Right atrium auricular region (tissue), 2 donors: Measurements from ENCODE around the gene TRIB2. TPM values are rescaled to one million over a fixed set of nuclear protein-coding genes. Genes with fewer than 3 reads are reported as not detected.

Experiments
- DNase-seq: peaks from one replicate; pipeline ENCODE4 v3.0.0-alpha.2; 2019; ENCODE audit warnings: low spot score
- H3K27ac ChIP-seq, 2 donors: fragments of 200-600 bp; sonication (generic); 1 replicate in 1 of 2; 2 replicates in 1 of 2; pipeline ENCODE4 v1.5.1; 2016 to 2019
- H3K27me3 ChIP-seq, 2 donors: fragments of 200-600 bp; sonication (generic); one replicate each; pipeline versions ENCODE4 v1.5.1 to v1.6.0; 2017 to 2019
- H3K36me3 ChIP-seq: fragments of 200-600 bp; sonication (generic); one replicate; pipeline ENCODE4 v1.5.1; 2016
- H3K4me1 ChIP-seq, 2 donors: fragments of 200-600 bp; sonication (generic); one replicate each; pipeline versions ENCODE4 v1.5.1 to v1.6.0; 2017 to 2019
- H3K4me3 ChIP-seq, 2 donors: fragments of 200-600 bp; sonication (generic); 1 replicate in 1 of 2; 2 replicates in 1 of 2; pipeline ENCODE4 v1.5.1; 2017 to 2019; ENCODE audit warnings: mild to moderate bottlenecking in 1 of 2, moderate library complexity in 1 of 2
- H3K9me3 ChIP-seq, 2 donors: fragments of 200-600 bp; sonication (generic); one replicate each; pipeline ENCODE4 v1.5.1; 2019
- total RNA-seq, 2 donors: library from RNA; depleted of rRNA; stranded (reverse); fragments of >200 nt; gene quantifications; one replicate each; pipeline ENCODE4 v1.1.0, GENCODE V29; 2016
- TF ChIP-seq, protein P1 (sequence below), 2 donors: fragments of 200-600 bp; sonication (generic); IDR thresholded peaks; one replicate each; pipeline ENCODE4 v1.5.1; 2019; ENCODE audit warnings: antibody characterized with exemption in 2 of 2

Gene TRIB2
- total RNA-seq, 2 donors from 2014 or later: 33.5 to 55.7 TPM

DNA sequence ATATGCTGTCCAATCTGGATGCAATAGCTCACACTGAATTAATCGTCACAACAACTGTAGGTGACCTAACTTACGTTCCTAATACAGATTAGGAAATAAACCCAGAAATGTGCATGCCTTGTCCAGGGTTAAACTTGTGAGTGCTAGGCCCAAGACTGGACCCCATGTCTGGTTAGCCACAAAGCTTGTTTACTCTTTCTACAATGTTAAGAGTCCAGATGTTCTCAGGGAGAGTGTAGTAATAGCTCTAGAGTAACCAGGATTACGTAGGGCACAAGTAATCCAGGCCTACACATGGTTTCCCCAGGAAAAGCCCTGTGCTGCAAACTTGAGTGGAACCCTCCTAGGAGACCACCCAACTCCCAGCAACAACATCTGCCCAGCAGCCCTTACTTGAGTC lies 26.2 kb downstream of the TRIB2 start:
- H3K27me3 ChIP-seq: no peaks in the 10 kb centered on the region
- peaks cover 52% of the 10 kb centered on the region for H3K36me3 ChIP-seq
- no peak overlapping the region for H3K4me3 ChIP-seq
- TF ChIP-seq, protein P1, sequence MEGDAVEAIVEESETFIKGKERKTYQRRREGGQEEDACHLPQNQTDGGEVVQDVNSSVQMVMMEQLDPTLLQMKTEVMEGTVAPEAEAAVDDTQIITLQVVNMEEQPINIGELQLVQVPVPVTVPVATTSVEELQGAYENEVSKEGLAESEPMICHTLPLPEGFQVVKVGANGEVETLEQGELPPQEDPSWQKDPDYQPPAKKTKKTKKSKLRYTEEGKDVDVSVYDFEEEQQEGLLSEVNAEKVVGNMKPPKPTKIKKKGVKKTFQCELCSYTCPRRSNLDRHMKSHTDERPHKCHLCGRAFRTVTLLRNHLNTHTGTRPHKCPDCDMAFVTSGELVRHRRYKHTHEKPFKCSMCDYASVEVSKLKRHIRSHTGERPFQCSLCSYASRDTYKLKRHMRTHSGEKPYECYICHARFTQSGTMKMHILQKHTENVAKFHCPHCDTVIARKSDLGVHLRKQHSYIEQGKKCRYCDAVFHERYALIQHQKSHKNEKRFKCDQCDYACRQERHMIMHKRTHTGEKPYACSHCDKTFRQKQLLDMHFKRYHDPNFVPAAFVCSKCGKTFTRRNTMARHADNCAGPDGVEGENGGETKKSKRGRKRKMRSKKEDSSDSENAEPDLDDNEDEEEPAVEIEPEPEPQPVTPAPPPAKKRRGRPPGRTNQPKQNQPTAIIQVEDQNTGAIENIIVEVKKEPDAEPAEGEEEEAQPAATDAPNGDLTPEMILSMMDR (IDR thresholded peaks at IDR 0.05): no peak
- H3K4me1 ChIP-seq: no peaks in the 10 kb centered on the region
- H3K9me3 ChIP-seq: no peaks in the 10 kb centered on the region
- no peak overlapping the region for H3K27ac ChIP-seq
- DNase-seq: no peak

DNA sequence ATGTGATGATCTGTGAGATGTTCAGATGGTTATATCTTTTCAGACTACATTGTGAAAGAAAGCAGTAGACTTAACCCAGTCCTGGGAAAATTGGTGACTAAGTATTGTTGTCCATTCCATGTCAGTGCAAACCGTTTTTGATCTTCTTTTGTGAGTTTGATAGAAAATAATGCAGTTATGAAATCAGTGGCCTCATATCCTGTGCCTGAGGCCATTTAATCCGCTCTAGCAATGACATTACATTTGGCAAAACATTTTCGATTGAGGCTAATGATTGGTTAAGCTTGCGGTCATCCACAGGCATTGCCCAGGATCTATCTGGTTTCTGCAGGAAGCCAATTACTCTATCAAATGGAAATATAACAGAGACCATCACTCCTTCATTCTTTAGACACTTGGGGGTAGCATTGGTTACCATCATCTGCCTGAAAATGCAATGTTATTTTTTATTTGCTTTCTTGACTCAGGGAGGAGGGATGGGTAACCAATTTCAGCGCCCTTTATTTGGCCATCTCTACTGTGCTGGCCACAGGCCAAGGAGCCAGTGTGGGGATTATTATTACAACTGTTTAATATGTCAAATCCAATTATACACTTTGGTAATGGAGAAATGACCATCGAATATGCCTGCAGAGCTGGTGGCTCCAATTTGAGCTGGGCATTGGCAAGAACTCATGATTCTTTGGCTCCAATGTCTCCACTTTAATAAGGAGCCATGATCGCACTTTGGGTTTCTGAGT lies 33.6 kb downstream of the TRIB2 start:
- no peaks in the 10 kb centered on the region for H3K4me1 ChIP-seq
- H3K27me3 ChIP-seq: no peaks in the 10 kb centered on the region
- TF ChIP-seq, protein P1 (IDR thresholded peaks at IDR 0.05): no peak
- no peak overlapping the region for H3K4me3 ChIP-seq
- H3K9me3 ChIP-seq: no peaks in the 10 kb centered on the region
- no peak overlapping the region for H3K27ac ChIP-seq
- no peak for DNase-seq
- no peaks in the 10 kb centered on the region for H3K36me3 ChIP-seq

DNA sequence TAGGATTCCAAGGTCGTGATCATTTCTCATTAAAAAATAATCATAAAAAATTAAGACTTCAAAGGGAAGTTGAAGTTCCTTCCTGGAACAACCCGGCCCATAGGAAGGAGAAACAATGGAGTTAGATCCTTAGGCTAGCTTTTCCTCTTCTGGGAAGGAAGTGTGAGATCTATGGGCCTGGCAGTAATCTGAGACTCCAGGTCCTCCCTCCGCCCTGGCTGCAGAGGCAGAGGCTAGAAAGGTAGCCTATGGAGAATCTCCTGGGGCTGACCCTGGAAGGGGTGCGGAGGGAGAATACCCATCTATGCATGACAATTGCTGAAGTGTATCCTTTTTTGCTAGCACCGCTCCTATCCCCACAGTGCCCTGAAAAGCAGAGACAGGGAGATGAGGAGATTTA lies 37.9 kb downstream of the TRIB2 start:
- Histone ChIP-seq H3K27ac (peak overlapping the region in 1 of 2 donors; percentile 6), H3K36me3 (no peaks in the 10 kb centered on the region), H3K4me1 (no peaks in the 10 kb centered on the region), H3K4me3 (no peak overlapping the region), H3K27me3 (no peaks in the 10 kb centered on the region), H3K9me3 (no peaks in the 10 kb centered on the region)
- DNase-seq: no peak
- TF ChIP-seq, protein P1 (IDR thresholded peaks at IDR 0.05): no peak

DNA sequence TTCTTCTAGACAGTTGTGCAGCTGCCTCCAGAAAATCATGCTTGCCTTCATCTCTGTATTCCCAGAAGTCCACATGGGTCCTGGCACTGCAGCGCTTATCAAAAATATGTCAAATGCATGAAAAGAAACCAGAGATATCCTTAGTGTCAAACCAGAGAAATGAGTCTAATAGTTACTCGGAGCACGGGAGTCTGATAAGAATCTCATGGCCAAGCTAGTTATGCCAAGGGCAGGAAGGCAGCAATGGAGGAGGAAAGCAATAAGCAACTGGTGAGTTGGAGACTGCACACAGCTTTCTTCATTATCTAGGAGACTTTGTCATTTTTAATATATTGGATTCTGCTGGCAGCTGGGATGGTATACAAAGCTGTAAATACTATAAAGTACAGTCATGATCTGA lies 38.6 kb downstream of the TRIB2 start:
- Histone ChIP-seq H3K4me1 (no peaks in the 10 kb centered on the region), H3K4me3 (no peak overlapping the region), H3K36me3 (no peaks in the 10 kb centered on the region), H3K27me3 (no peaks in the 10 kb centered on the region), H3K27ac (no peak overlapping the region), H3K9me3 (no peaks in the 10 kb centered on the region)
- DNase-seq: no peak
- TF ChIP-seq, protein P1 (IDR thresholded peaks at IDR 0.05): no peak

DNA sequence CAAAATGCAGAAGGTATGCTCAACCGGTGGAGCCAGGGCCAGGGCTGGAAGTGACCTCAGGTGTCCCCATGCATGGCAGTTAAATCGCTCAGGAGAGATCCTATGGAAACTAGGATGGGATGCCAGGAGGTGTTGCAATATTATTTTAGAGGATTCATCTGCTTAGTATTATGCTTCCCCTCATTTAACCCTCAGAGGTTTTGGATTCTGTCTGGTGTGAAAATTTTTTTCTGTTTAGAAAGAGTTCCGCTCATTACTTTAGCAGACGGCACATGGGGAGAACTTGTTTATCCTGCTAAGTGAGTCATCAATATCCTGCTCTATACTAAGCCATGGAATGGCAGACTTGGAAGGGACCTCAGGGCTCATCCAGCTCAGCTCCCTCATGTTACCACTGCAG lies 42.5 kb downstream of the TRIB2 start:
- Histone ChIP-seq H3K9me3 (no peaks in the 10 kb centered on the region), H3K27me3 (no peaks in the 10 kb centered on the region), H3K4me1 (no peaks in the 10 kb centered on the region), H3K36me3 (no peaks in the 10 kb centered on the region), H3K27ac (no peak overlapping the region), H3K4me3 (no peak overlapping the region)
- DNase-seq: no peak
- TF ChIP-seq, protein P1 (IDR thresholded peaks at IDR 0.05): no peak

DNA sequence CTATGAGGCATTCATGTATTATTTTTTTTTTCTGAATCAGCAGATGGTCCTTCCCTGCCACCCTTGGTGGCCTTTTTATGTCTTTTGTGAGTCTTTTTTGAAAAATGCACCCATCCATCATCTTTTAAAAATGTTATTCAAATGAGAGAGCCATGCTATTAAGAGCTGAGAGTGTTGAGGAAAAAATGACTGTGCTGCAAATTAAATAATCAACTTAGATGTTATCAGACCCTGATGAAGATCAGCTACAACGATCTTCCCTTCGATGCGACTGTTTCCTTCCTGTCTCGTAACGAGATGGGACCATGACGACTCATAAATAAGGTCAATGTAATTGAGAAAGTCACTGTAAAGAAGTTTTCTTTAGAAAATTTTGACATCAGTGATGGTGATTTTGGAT lies 44.4 kb downstream of the TRIB2 start:
- TF ChIP-seq, protein P1 (IDR thresholded peaks at IDR 0.05): no peak
- no peaks in the 10 kb centered on the region for H3K36me3 ChIP-seq
- H3K27ac ChIP-seq: no peak overlapping the region
- DNase-seq: no peak
- H3K4me1 ChIP-seq: no peaks in the 10 kb centered on the region
- H3K27me3 ChIP-seq: no peaks in the 10 kb centered on the region
- no peaks in the 10 kb centered on the region for H3K9me3 ChIP-seq
- no peak overlapping the region for H3K4me3 ChIP-seq
